NCI-H1694 treated with DMSO at 0.1 percent for 48 hours (cell line): Measurements from ENCODE around the gene SP6.

Experiments
- DNase-seq: peaks from one replicate; lab custom pipeline; 2025; lab: John Stamatoyannopoulos, UW

The SP6 gene

GRCh38 chr17:47810901-47811635 is 39.9 kb downstream of the SP6 start:
- no peak for DNase-seq

- no peak for DNase-seq
Observed at GRCh38 chr17:47810200-47810821, 40.7 kb downstream of the SP6 start.

GRCh38 chr17:47808830-47809480 is 42.0 kb downstream of the SP6 start:
- DNase-seq = no peak

GRCh38 chr17:47808036-47808829 is 42.7 kb downstream of the SP6 start:
- DNase-seq = no peak

GRCh38 chr17:47807421-47807820 is 43.5 kb downstream of the SP6 start:
- no peak for DNase-seq

- DNase-seq = no peak
Observed at GRCh38 chr17:47806913-47807255, 44.1 kb downstream of the SP6 start.

- no peak for DNase-seq
Observed at GRCh38 chr17:47806026-47806912, 44.7 kb downstream of the SP6 start.

- no peak for DNase-seq
Observed at GRCh38 chr17:47804461-47804860, 46.5 kb downstream of the SP6 start.

GRCh38 chr17:47803751-47804150 is 47.2 kb downstream of the SP6 start:
- no peak for DNase-seq

- no peak for DNase-seq
Observed at GRCh38 chr17:47803201-47803600, 47.8 kb downstream of the SP6 start.

- peak; percentile 64 for DNase-seq
Observed at GRCh38 chr17:47802341-47803022, 48.5 kb downstream of the SP6 start.

GRCh38 chr17:47801906-47802305 is 49.1 kb downstream of the SP6 start:
- no peak for DNase-seq

- no peak for DNase-seq
Observed at GRCh38 chr17:47801176-47801765, 49.7 kb downstream of the SP6 start.

- DNase-seq = no peak
Observed at GRCh38 chr17:47800686-47801085, 50.3 kb downstream of the SP6 start.

GRCh38 chr17:47797797-47798196 is 53.2 kb downstream of the SP6 start:
- DNase-seq = no peak
